ENCODE results near the gene DHDH.

The DHDH gene

DNA sequence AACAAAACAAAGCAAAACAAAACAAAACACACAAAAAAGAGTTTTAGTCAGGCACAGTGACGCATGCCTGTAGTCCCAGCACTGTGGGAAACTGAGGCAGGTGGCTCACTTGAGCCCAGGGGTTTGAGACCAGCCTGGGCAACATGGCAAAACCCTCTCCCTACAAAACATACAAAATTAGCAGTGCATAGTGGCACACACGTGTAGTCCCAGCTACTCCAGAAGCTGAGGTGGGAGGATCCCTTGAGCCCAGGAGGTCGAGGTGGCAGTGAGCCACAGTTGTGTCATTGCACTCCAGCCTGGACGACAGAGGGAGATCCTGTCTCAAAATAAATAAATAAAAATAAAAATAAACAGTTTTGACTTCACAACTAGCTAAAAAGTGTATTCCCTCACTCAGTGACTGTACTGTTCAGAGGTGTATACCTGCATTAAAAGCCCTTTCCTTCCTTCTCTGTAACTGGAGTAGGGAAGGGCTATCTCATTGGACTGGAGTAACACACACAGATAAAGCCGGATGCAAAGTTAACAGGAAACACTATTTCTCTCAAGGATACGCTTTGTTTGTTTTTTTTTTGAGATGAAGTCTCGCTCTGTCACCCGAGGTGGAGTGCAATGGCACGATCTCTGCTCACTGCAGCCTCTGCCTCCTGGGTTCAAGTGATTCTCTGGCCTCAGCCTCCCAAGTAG, 17.5 kb downstream of the DHDH start:
- FAIRE-seq: no peak

DNA sequence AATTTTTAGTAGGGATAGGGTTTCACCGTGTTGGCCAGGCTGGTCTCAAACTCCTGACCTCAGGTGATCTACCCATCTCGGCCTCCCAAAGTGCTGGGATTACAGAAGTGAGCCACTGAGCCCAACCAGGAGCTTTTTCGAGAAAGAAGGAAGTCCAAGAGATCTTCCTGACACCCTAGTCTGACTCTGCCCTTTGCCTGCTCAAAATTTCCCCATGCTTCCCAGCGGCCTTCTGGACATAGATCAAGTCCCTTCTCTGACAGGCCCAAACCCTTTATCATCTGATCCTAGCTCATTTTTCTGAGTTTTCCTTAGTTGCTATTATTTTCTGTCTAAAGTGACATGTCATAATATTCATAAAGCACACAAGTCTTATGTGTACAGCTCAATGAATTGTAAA, 19.6 kb downstream of the DHDH start:
- no peak for FAIRE-seq

GRCh38 chr19:48953990-48954594, 20.6 kb downstream of the DHDH start:
- FAIRE-seq: no peak

- peak; percentile 45 for FAIRE-seq
Observed at GRCh38 chr19:48954595-48955307, 21.3 kb downstream of the DHDH start, which contains the start of gene BAX. TSS of gene BAX (plus strand) at chr19:48954875. CDS start at chr19:48954929, 54 bp downstream.

DNA sequence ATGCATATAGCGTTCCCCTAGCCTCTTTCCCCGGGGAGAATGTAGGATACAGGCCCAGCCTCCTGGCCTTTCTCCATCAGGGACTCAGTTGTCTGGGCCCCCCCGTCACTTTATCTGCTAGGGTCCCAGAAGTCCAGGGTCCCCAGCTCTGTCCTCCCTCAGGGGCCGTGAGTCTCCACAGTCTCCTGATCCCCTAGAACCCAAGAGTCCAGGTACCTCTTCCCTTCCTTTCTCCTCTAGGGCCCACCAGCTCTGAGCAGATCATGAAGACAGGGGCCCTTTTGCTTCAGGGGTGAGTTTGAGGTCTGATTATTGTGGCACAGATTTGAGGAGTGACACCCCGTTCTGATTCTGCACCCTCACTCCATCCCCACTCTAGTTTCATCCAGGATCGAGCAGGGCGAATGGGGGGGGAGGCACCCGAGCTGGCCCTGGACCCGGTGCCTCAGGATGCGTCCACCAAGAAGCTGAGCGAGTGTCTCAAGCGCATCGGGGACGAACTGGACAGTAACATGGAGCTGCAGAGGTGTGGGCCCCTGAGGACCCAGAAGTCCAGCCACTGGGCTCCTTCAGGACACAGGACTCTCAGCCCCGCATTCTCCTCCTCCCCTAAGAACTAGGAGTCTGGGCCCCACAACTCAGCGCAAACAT, 21.9 kb downstream of the DHDH start:
- no peak for FAIRE-seq

DNA sequence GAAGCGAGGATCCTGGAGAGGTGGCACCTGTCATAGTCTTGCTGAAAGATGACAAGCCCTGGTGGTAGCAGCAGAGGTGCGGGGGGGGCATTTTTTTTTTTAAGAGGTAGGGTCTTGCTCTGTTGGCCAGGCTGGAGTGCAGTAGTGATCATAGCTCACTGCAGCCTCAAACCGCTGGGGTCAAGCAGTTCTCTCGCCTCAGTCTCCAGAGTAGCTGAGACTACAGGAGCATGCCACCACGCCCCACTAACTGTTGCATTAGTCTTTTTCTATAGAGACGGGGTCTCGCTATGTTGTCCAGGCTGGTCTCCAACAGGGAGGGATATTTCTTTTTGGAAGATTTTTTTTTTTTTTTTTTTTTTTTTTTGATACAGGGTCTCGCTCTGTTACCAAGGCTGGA, 24.5 kb downstream of the DHDH start:
- FAIRE-seq: no peak

DNA sequence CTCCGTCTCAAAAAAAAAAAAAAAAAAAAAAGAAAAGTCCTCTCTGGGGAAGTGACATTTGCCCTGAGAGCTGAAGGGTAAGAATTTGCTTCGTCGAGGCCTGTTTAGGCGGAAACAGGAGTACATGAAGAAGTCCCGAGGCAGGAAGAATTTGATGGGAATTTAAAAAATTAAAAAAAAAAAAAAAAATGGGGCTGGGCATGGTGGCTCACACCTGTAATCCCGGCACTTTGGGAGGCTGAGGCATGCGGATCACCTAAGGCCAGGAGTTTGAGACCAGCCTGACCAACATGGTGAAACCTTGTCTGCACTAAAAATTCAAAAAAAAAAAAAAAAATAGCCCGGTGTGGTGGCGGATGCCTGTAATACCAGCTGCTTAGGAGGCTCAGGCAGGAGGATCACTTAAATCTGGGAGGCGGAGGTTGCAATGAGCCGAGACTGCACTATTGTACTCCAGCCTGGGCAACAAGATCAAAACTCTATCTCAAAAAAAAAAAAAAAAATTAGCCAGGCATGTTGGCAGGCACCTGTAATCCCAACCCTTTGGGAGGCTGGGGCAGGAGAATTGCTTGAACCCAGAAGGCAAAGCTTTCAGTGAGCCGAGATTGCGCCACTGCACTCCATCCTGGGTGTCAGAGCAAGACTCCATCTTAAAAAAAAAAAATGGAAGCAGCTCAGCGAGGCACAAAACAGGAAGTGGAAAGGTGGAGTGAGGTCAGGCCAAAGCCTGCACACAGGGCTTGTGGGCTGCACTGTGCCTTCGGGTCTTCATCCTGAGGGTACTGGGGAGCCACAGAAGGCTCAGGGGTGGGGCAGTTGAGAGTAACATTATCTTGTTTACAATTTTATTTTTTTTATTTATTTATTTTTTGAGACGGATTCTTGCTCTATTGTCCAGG, 26.1 kb downstream of the DHDH start:
- FAIRE-seq: no peak

- FAIRE-seq: no peak
Observed at GRCh38 chr19:48961051-48961649, 27.7 kb downstream of the DHDH start.

GRCh38 chr19:48961673-48962028, 28.2 kb downstream of the DHDH start:
- no peak for FAIRE-seq

DNA sequence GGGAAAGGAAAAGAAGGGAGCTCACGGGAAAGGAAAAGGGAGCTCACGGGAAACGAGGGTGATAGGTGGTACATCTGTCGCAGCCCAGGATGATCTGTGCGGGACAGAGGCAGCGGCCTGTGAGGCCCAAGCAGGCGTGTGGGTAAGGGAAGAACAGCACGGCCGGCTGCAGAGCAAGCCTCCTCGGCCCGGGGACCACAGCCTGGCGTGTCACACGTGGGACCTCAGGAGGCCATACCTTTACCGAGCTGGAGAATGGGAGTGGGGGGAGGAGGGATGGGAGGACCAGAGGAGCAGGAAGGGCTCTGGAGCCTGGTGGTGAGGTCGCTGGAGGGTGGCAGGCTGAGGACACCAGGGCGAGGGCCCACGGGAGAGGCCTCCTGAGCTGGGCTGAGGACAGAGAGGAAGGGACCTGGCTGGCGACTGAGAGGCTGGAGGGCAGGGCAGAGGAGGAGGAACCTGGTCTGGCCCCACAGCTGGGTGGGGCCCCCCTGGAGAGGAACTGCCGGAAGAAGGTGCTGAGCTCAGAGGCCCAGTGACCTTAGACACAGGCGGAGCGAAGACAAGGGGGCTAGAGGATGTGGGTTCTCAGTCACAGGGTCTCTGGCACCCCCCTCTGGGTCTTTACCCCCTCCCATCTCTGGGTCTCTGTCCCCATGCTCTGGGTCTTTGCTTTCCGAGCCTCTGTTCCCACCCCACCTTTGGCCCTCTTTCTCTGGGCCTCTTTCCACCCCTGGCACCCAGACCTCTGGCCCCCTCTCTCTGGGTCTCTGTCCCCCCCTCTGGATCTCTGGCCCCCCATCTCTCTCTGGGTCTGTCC, 28.7 kb downstream of the DHDH start:
- no peak for FAIRE-seq

- no peak for FAIRE-seq
Observed at GRCh38 chr19:48962849-48963165, 29.3 kb downstream of the DHDH start.

DNA sequence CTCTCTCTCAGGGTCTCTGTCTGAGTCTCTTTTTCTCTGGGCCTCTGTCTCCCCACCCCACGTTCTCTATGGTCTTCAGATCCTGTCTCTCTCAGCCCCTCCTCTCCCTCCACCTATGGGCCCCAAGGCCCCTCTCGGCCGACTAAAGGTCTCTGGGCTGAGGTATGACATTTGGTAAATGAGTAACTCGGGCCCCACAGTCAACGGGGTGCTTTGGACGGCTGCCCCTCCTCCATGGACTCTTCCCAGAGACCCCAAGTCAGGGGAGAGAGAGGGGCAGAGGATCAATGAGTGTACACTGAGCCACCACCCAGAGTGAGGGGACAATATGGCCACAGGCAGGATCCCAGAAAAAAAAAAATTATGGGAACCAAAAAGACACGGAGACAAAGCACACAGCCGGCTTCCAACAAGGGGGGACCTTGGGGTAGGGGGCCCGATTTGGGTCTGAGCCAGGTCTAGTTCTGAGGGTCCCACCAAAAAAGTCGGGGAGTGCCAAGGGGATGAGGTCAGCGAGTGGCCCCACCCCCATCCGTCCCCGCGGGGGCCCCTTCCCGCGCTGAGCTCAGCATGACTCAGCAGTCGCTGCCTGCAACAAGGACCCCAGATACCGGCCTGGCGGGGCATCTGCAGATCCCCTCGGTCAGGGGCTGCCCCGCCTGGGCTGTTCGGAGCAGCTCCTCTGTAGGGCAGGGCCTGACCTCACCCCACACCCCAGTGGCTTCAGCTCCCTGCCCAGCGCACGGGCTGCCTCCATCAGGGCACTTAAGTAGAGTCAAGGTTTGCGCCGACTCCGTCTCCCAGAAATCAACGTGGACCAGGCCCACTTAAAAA, 30.1 kb downstream of the DHDH start:
- peak; percentile 60 for FAIRE-seq

DNA sequence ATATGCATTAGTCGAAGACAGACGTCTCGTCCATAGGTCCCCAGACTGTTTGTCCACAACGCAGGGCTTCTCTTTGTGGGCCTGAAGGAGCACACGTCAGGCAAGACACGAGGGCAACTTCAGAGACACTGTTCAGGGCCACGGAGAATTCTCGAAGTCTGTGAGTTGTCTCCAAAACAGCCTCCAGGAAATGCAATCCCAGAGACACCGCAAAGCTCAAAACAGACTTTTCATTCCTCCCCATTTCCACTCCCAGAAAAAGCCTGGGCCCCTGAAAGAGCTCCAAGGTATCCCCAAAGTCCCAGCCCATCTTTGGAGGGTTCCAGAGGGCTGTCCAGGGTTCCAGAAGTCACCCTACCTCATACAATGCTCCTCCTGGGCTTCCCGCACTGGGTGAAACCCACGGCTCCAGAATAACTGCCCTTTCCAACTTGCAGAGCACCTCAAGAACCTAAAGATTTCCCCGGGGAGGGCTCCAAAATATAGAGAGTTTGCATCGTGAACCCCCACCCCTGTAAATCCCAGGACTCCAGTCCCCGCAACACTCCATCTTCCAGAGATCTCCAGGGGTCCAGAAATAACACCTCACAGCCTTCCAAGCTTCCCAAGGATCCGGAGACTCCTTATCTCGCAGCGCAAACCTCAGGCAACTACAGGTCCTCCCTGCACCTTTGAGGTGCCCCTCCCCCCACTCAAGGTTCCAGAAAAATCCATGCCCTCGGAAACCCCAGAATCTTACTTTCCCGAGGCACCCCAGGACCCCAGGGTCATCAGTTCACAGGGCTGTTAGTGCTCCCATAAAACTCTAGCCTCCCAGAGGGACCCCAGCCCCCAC, 30.9 kb downstream of the DHDH start:
- FAIRE-seq: no peak

DNA sequence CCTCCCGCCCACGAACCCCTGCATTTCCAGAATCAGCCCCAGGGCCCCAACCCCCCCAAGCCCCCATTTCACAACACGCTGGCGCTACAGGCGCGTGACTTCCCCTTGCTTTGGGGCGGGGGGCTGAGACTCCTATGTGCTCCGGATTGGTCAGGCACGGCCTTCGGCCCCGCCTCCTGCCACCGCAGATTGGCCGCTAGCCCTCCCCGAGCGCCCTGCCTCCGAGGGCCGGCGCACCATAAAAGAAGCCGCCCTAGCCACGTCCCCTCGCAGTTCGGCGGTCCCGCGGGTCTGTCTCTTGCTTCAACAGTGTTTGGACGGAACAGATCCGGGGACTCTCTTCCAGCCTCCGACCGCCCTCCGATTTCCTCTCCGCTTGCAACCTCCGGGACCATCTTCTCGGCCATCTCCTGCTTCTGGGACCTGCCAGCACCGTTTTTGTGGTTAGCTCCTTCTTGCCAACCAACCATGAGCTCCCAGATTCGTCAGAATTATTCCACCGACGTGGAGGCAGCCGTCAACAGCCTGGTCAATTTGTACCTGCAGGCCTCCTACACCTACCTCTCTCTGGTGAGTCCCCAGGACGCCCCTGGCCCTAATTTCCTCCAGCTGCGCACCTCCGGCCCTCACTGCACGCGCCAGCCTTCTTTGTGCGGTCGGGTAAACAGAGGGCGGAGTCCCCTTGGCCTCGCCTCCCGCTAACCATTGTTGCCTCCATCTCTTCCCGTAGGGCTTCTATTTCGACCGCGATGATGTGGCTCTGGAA, 31.7 kb downstream of the DHDH start, which contains the start of gene FTL:
TSS of gene FTL (plus strand) at position 270 of the 766 bp plus-strand sequence. CDS start at position 469, 199 bp downstream.
- FAIRE-seq: peak; percentile 96

GRCh38 chr19:48965806-48966540, 32.5 kb downstream of the DHDH start:
- FAIRE-seq: no peak

DNA sequence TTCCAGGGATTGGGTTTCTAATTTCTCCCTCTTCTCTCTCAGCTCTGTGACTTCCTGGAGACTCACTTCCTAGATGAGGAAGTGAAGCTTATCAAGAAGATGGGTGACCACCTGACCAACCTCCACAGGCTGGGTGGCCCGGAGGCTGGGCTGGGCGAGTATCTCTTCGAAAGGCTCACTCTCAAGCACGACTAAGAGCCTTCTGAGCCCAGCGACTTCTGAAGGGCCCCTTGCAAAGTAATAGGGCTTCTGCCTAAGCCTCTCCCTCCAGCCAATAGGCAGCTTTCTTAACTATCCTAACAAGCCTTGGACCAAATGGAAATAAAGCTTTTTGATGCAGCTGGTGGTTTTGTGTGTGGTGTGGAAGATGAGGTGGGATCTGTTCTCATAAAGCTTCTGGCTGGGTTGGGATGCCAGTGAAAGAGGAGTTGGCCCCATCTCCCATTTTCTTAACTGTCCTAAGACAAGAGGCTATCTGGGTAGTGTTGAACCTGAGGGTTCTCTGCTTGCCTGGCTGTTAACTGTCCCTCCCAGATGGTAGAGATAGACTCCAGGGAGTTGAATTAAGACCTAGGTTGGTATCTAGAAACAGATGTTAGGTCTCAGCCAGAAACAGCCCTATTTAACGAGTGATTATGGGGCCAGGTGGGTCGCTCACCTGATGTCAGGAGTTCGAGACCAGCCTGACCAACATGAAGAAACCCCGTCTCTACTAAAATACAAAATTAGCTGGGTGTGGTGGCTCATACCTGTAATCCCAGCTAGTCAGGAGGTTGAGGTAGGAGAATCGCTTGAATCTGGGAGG, 33.2 kb downstream of the DHDH start:
- no peak for FAIRE-seq

Data from G401.6 (cell line).